PFSK-1 (cell line): ENCODE results near the gene CHRNA1.

Experiments used
- POLR2AphosphoS5 ChIP-seq: IDR thresholded peaks from 2 replicates; pipeline ENCODE4 v1.6.1; 2012; ENCODE audit warnings: low read depth, mild to moderate bottlenecking, control low read depth, low read length, moderate library complexity
- REST ChIP-seq, 2 experiments: IDR thresholded peaks; 2 replicates each; pipeline versions ENCODE4 v1.6.1 to v1.8.0; 2011 to 2012; ENCODE audit warnings: low read depth in 2 of 2, low read length in 2 of 2, control low read depth in 1 of 2, inconsistent platforms in 1 of 2, mild to moderate bottlenecking in 1 of 2, moderate library complexity in 1 of 2; ENCODE audit not compliant: insufficient read depth in 1 of 2
- SIN3A ChIP-seq: IDR thresholded peaks from 2 replicates; pipeline ENCODE4 v1.6.1; 2012; ENCODE audit warnings: mild to moderate bottlenecking, low read length, moderate library complexity, borderline replicate concordance; ENCODE audit not compliant: insufficient read depth

DNA sequence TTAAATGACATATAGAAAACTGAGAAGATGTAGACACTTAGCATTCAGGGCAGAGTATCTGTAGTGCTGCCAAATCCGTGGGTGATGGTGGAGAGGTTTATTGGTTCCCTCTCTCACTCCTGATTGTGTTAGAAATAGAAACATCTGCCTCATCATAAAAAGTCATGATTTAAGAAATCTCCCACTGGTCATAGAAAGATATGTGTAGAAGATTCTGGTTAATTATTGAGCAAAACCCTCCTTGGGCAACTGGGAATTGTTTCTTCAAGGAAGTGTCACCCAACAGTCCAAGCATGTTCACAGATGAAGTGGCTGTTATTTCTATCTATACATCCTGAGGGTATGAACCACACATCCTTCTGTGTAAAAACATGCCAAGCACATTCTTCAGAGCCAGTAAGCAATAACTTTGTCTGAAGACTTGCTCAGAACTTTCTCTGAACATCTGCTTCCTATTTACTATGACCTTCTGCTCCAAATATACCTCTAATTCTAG is 33.6 kb upstream of the CHRNA1 start:
- TF ChIP-seq POLR2AphosphoS5 (no peak), REST (IDR thresholded peaks at IDR 0.05; ENCODE audit: insufficient read depth in 1 of 2, low read depth in 2 of 2, low read length in 2 of 2) (no peak), SIN3A (no peak)
